HG02885 (cell line): ENCODE data around the gene TMEM232.

Source experiments
- ATAC-seq: cut with Tn5 transposase; IDR thresholded peaks from one replicate; pipeline ENCODE4 v1.9.1; 2021; ENCODE audit warnings: mild to moderate bottlenecking; ENCODE audit not compliant: unreplicated experiment, poor library complexity

Gene TMEM232

GRCh38 chr5:110638970-110639902, 87.2 kb downstream of the TMEM232 start:
- no peak for ATAC-seq

GRCh38 chr5:110634475-110634874, 92.0 kb downstream of the TMEM232 start:
- ATAC-seq = no peak

GRCh38 chr5:110631236-110631635, 95.2 kb downstream of the TMEM232 start:
- ATAC-seq = no peak

- no peak for ATAC-seq
Observed at GRCh38 chr5:110630350-110630749, 96.1 kb downstream of the TMEM232 start.

- ATAC-seq = no peak
Observed at GRCh38 chr5:110625376-110625999, 101.0 kb downstream of the TMEM232 start.

GRCh38 chr5:110623874-110624273, 102.6 kb downstream of the TMEM232 start:
- ATAC-seq = no peak

- no peak for ATAC-seq
Observed at GRCh38 chr5:110618941-110619340, 107.5 kb downstream of the TMEM232 start.

- no peak for ATAC-seq
Observed at GRCh38 chr5:110616009-110616408, 110.5 kb downstream of the TMEM232 start.

GRCh38 chr5:110612794-110613247, 113.7 kb downstream of the TMEM232 start:
- ATAC-seq = no peak

GRCh38 chr5:110611817-110612216, 114.7 kb downstream of the TMEM232 start:
- no peak for ATAC-seq

GRCh38 chr5:110594866-110595265, 131.6 kb downstream of the TMEM232 start:
- no peak for ATAC-seq

- peak; percentile 86 for ATAC-seq
Observed at GRCh38 chr5:110590187-110590586, 136.3 kb downstream of the TMEM232 start.

GRCh38 chr5:110588286-110588980, 138.0 kb downstream of the TMEM232 start:
- ATAC-seq = no peak

GRCh38 chr5:110580625-110581024, 145.8 kb downstream of the TMEM232 start:
- ATAC-seq = no peak

- no peak for ATAC-seq
Observed at GRCh38 chr5:110572729-110573128, 153.7 kb downstream of the TMEM232 start.

GRCh38 chr5:110562191-110562590, 164.3 kb downstream of the TMEM232 start:
- no peak for ATAC-seq

- ATAC-seq = no peak
Observed at GRCh38 chr5:110561510-110561909, 165.0 kb downstream of the TMEM232 start.

GRCh38 chr5:110549301-110549700, 177.2 kb downstream of the TMEM232 start:
- no peak for ATAC-seq

- no peak for ATAC-seq
Observed at GRCh38 chr5:110548171-110548570, 178.3 kb downstream of the TMEM232 start.

- ATAC-seq = no peak
Observed at GRCh38 chr5:110547495-110547894, 179.0 kb downstream of the TMEM232 start.

GRCh38 chr5:110545716-110546115, 180.8 kb downstream of the TMEM232 start:
- ATAC-seq = no peak
